GM18508 (cell line): Measurements from ENCODE around the gene PLXDC2.
A peak's percentile ranks its signal among the peaks of the same experiment; 100 is the strongest.

ENCODE experiments used
- ATAC-seq: cut with Tn5 transposase; IDR thresholded peaks from one replicate; pipeline ENCODE4 v1.9.1; 2021; ENCODE audit warnings: moderate number of reproducible peaks; ENCODE audit not compliant: insufficient read depth, unreplicated experiment

The PLXDC2 gene

GRCh38 chr10:19931894-19932590 is 115.8 kb downstream of the PLXDC2 start:
- ATAC-seq = no peak

- no peak for ATAC-seq
Observed at GRCh38 chr10:19932806-19933371, 116.7 kb downstream of the PLXDC2 start.

DNA sequence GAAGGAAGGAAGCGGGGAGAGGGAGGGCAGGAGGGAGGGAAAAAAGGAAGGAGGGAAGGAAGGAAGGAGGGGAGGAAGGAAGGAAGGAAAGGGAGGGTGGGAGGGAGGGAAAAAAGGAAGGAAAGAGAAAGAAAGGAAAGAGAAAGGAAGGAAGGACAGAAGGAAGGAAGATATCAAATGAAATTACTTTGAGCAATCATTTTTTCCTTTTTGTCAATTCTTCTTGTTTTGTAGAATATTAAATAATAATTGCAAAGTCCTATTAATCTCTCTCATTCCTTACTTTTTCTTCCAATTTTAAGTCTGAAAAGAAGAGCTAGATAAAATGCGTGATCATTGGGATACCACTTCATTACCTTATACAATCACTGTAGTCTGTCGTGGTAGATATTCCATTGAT is 117.5 kb downstream of the PLXDC2 start:
- ATAC-seq = no peak

GRCh38 chr10:19935176-19935575 is 118.9 kb downstream of the PLXDC2 start:
- no peak for ATAC-seq

DNA sequence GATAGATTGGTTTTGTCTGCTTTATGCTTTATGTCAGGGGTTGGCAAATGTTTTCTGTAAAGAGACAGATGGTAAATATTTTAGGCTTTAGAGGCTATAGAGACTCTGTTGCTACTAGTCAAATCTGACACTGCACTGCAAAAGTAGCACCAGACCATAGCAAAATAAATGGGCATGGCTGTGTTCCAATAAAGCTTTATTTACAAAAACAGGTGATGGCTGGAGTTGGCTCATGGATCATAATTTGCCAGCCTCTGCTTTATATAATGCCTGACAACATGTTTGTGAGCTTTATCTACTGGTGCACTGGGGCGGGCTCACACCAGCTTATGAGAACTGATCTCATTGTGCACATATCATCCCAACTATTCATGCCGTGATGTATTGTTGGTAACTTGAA is 120.1 kb downstream of the PLXDC2 start:
- ATAC-seq = no peak

DNA sequence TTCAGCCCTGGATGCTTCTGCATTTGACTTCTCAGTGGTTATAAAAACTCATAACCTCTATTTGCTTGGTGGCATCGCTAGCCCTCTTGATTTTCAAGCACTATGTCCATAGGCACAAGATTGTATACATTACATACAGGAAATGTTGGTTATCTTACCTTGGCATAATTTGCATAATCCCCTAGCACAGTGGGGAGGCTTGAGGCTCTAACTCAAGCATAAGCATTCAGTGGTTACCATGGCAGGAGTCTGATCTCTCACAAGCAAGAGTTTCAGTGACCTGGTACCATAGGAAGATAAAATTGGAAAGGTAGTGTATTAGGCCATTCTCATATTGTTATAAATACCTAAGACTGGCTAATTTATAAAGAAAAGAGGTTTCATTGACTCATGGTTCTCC is 121.8 kb downstream of the PLXDC2 start:
- ATAC-seq = no peak

DNA sequence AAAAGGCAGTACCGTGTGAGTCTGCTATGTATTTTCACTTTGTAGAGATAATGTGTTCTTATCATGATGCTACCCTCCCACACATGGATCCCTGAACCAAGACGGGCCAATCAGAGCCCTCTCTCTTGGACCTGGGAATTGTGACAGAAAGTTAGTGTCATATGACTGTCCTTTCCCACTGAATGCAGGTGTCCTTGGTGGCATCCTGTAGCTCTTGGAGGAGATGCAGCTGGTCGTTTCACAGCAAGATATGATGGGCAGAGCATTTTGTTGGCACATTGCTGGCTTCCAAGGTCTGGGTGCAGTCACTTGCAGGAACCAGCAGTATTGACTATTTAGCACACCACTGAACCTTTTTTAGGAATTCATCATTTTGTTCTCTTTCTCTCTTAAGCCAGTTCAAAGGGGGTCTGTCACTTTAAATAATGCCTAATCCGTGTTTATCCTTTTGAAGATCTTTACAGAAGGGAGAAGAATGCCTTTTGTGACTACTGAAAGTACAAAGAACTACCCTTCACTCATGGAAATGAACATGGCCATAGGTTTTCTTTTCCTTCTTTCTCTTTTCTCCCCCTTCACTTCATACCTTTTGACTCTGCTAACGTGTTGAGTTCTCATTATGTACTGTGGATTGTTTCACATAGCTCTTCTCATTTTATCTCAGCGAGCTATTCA is 125.1 kb downstream of the PLXDC2 start:
- no peak for ATAC-seq

GRCh38 chr10:19944911-19945663 is 128.9 kb downstream of the PLXDC2 start:
- ATAC-seq = no peak

DNA sequence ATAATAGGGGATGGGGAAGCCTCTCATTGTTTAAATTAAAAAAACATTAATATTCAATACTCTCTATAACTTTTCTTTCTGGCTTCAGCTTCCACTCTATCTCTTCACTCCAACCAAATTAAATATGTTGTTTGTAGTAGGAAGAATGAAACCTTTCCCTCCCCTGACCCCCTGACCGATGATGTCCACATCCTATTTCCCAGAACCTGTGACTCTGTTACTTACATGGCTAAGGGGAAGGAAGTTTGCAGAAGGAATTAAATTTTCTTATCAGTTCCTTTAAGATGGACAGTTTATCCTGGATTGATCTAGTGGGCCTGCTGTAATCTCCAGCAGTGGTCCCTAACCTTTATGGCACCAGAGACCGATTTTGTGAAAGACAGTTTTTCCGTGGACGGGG is 130.0 kb downstream of the PLXDC2 start:
- no peak for ATAC-seq

- ATAC-seq = no peak
Observed at GRCh38 chr10:19946791-19947190, 130.6 kb downstream of the PLXDC2 start.

DNA sequence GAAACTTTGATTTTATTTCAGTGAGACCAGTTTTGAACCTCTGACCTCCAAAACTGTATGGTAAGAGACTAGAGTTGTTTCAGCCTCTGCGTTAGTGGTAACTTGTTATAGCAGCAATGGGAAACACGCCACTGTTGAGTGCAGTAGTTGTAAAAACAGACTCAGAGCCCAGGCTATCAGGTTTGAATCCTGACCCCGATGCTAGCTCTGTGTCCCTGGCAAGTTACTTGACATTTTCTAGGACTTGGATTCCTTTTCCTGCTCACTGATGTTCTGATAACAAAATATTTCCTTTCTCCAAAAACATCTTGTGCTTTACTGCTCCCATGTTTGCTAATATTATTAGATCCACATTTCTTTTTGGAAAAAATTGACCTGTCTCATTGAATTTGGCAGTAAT is 131.0 kb downstream of the PLXDC2 start:
- ATAC-seq = no peak

DNA sequence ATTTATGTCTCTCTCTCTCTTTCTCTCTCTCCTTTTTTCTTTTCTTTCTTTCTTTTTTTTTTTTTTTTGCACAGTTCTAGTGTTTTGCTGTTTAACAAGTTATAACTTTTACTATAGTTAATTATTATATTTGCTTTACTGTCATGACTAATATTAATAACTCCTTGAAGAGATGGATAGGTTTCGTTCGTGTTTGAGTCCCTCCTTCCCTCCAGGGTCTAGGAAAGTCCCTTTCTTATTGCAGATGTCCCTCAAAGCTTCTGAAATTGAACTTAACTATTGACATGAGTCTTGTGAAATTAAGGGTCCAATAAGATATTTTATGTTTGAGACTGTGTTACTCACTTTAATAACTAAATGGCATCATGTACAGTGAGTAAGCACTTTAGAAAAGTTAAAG is 131.4 kb downstream of the PLXDC2 start:
- ATAC-seq = peak; percentile 95

DNA sequence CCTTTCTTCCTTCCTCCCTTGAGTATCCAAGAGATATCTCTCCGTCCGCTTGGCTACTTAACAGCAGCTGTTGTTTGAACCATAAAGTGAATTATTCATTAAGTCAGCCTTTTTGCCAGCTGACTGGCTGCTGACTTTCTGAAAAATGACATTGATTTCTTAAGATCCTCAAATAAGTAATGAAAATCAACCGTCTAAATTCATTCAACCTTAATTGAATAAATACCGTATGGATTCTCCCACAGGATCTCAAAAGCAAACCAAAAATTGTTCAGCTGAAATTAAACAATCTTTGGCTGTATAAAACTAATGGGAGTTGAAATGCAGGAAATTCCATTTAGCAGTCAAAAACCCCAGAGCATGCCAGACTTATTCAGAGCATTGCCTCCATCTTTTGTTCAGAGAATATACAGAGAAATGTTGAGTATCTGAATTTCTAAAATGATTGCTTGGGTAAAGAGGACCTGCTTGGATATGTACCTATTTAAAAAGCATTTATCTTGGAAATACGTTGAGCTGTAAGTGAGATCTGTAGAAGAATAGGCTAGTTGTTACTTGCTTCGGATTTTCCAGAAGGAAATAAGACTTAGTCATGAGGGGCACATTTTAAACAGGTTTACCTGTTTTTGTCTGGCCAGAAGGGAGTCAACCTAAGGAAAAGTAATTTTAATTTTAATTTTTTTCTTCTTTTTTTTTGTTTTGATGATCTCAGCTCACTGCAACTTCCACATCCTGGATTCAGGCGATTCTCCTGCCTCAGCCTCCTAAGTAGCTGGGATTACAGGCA is 136.2 kb downstream of the PLXDC2 start:
- no peak for ATAC-seq

DNA sequence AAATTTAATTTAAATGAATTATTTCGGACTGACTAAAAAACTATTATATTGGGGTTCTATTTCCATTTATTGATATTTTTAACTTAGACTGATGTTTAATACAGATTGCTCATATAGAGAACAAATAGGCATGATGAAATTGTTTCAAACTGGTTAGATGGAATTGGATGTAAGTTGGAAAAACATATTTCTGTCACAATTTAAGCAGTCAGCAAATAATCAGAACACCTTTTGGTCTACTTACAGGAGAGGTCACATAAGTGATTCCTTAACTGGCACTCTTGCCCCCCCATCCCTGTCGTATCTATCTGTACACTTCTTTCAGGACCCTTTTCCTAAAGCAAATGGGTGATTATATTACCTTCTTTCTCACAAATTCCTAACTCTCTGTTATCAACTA is 138.4 kb downstream of the PLXDC2 start:
- no peak for ATAC-seq

DNA sequence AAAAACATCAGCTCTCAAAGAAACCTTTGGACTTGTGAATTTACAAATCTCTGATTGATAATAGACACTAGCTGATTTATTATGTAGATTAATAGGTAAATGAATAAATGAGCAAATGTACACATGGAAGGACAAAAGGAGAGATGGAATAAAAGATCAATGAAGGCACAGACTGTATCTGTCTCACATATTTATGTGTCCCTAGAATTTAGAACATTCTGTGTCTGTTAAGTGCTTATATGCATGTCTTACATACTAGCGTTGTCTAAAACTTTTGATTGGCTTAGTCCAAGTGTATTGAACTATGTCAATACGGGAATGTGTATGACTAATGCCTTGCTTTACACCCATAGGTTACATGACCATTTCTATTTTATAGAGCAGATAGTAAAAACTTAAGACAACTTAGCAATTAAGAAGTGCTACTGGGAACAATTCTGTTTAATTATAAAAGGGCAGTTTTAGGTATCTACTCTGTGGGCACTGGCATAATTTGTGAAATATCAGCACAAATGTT is 140.3 kb downstream of the PLXDC2 start:
- ATAC-seq = no peak

- ATAC-seq = peak; percentile 100
Observed at GRCh38 chr10:19958787-19959186, 142.6 kb downstream of the PLXDC2 start.

GRCh38 chr10:19961076-19962053 is 145.1 kb downstream of the PLXDC2 start:
- no peak for ATAC-seq

DNA sequence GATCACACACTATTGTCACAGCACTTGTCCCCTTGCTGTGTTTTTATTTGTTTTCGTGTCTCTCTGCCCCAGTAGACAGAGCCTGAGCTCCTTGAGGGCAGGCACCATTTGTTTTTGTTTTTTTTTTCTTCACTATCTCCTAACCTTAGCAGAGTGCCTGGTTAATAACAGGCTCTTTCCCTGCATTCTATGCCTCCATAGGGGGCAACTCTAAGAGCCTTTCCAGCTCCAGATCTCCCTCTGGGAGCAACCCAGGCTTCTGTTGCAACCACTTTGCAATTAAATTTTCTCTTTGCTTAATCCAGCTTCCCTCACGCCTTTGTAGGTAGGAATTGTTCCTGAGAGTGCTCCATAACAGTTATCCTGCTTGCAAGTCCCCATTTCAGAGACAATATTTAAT is 148.4 kb downstream of the PLXDC2 start:
- ATAC-seq = no peak

DNA sequence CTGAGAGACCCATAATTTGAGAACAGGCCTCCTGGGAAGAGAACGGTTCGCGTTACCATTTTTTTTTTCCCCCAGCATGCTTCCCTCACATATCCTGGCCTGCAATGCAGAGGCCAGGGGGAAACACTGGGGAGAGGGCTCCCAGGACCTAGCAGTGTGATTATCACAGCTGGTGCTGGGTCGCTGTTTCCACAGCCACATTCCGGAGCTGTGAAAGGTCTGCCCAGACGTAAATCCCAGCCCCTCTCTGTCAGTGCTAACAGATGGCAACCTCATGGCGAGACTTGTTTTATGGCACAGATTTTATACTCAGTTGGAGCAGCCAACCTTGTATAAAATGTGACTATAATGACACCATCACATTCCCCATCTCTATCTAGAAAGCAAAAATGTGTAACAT is 150.5 kb downstream of the PLXDC2 start:
- ATAC-seq = no peak
